HEK293T (cell line): ENCODE measurements around the gene UQCR10.

Experiments
- CTCF ChIA-PET: fragments of 350-600 bp; formaldehyde crosslinking; extraction: SDS; loops from one replicate; lab custom pipeline; 2021; ENCODE audit warnings: antibody characterized with exemption, inconsistent platforms; lab: Yijun Ruan, JAX
- POLR2A ChIA-PET: fragments of 350-600 bp; formaldehyde crosslinking; extraction: SDS; loops from one replicate; lab custom pipeline; 2020; ENCODE audit warnings: antibody characterized with exemption, inconsistent platforms; lab: Yijun Ruan, JAX
- DNase-seq: peaks from one replicate; pipeline ENCODE4 v3.0.0; 2012; ENCODE audit warnings: mixed read lengths; ENCODE audit errors: extremely low spot score
- ARNT ChIP-seq: fragments of 450-650 bp; IDR thresholded peaks from 2 replicates; pipeline ENCODE4 v1.6.1; 2017; ENCODE audit warnings: mild to moderate bottlenecking
- BHLHE40 ChIP-seq: fragments of 450-650 bp; IDR thresholded peaks from 2 replicates; pipeline ENCODE4 v1.6.1; 2016; ENCODE audit warnings: mild to moderate bottlenecking, moderate library complexity, borderline replicate concordance
- CTBP1 ChIP-seq: fragments of 450-650 bp; IDR thresholded peaks from 2 replicates; pipeline ENCODE4 v1.6.1; 2016; ENCODE audit warnings: borderline replicate concordance
- ELF4 ChIP-seq: fragments of 450-650 bp; IDR thresholded peaks from 2 replicates; pipeline ENCODE4 v1.6.1; 2017; ENCODE audit warnings: antibody characterized with exemption
- FOXA1 ChIP-seq: fragments of 450-650 bp; IDR thresholded peaks from 2 replicates; pipeline ENCODE4 v1.6.1; 2016; ENCODE audit warnings: mild to moderate bottlenecking
- FOXK2 ChIP-seq: fragments of 450-650 bp; IDR thresholded peaks from 2 replicates; pipeline ENCODE4 v1.6.1; 2016; ENCODE audit warnings: mild to moderate bottlenecking
- FOXM1 ChIP-seq: fragments of 450-650 bp; IDR thresholded peaks from 2 replicates; pipeline ENCODE4 v1.6.1; 2017; ENCODE audit warnings: mild to moderate bottlenecking, borderline replicate concordance
- HDGF ChIP-seq: fragments of 450-650 bp; IDR thresholded peaks from 2 replicates; pipeline ENCODE4 v1.6.1; 2017; ENCODE audit warnings: antibody characterized with exemption, borderline replicate concordance
- L3MBTL2 ChIP-seq: fragments of 450-650 bp; conservative IDR thresholded peaks from 2 replicates; pipeline ENCODE4 v1.6.1; 2016; ENCODE audit warnings: mild to moderate bottlenecking
- LEF1 ChIP-seq: fragments of 450-650 bp; IDR thresholded peaks from 2 replicates; pipeline ENCODE4 v1.6.1; 2017; ENCODE audit warnings: mild to moderate bottlenecking, borderline replicate concordance
- NFRKB ChIP-seq: fragments of 450-650 bp; IDR thresholded peaks from 2 replicates; pipeline ENCODE4 v1.6.1; 2016; ENCODE audit warnings: mild to moderate bottlenecking, moderate library complexity
- PKNOX1 ChIP-seq: fragments of 450-650 bp; IDR thresholded peaks from 2 replicates; pipeline ENCODE4 v1.6.1; 2016
- SP1 ChIP-seq: fragments of 450-650 bp; IDR thresholded peaks from 2 replicates; pipeline ENCODE4 v1.6.1; 2017
- SUZ12 ChIP-seq: fragments of 450-650 bp; IDR thresholded peaks from 2 replicates; pipeline ENCODE4 v1.6.1; 2016; ENCODE audit warnings: mild to moderate bottlenecking
- TARDBP ChIP-seq: fragments of 450-650 bp; IDR thresholded peaks from 2 replicates; pipeline ENCODE4 v1.6.1; 2016
- ZNF384 ChIP-seq: fragments of 450-650 bp; IDR thresholded peaks from 2 replicates; pipeline ENCODE4 v1.6.1; 2016

The UQCR10 gene

GRCh38 chr22:29747832-29748231 is 19.3 kb upstream of the UQCR10 start:
- ChIA-PET POLR2A (interaction anchor here (1.7 kb wide), 1 partner anchor 19 kb away, joined by 5 read pairs; the partner anchor contains the start of genes UQCR10 and ZMAT5), CTCF (no interaction called here)
- no peak for DNase-seq
- TF ChIP-seq FOXK2 (no peak), L3MBTL2 (no peak), BHLHE40 (no peak), NFRKB (no peak), ZNF384 (no peak), ARNT (no peak), TARDBP (no peak), PKNOX1 (no peak), SP1 (no peak), LEF1 (no peak), ELF4 (no peak)

- ChIA-PET POLR2A (interaction anchor here (1.7 kb wide), 1 partner anchor 18 kb away, joined by 5 read pairs; the partner anchor contains the start of genes UQCR10 and ZMAT5), CTCF (no interaction called here)
- DNase-seq, result no peak
- TF ChIP-seq FOXA1 (no peak), ZNF384 (no peak), FOXM1 (no peak), HDGF (no peak), CTBP1 (no peak)
Observed at GRCh38 chr22:29748248-29748893, 18.8 kb upstream of the UQCR10 start.

GRCh38 chr22:29750029-29750428 is 17.1 kb upstream of the UQCR10 start:
- CTCF ChIA-PET, result no interaction called here
- no peak for TF ChIP-seq L3MBTL2
- TF ChIP-seq HDGF, result no peak
- TF ChIP-seq FOXA1, result no peak
- no peak for TF ChIP-seq FOXM1
- TF ChIP-seq BHLHE40, result no peak
- TF ChIP-seq LEF1, result no peak
- no peak for TF ChIP-seq TARDBP
- TF ChIP-seq NFRKB, result no peak
- no peak for TF ChIP-seq PKNOX1
- no peak for TF ChIP-seq CTBP1
- TF ChIP-seq SP1, result no peak
- no peak for TF ChIP-seq ARNT
- no peak for TF ChIP-seq ZNF384
- POLR2A ChIA-PET, result no interaction called here
- DNase-seq, result no peak

- CTCF ChIA-PET, result interaction anchor here (0.5 to 0.7 kb wide), 2 partner anchors 132 to 159 kb away, joined by 3 read pairs; partner anchors contain the start of gene MTMR3
- POLR2A ChIA-PET, result no interaction called here
- TF ChIP-seq PKNOX1 (no peak), ARNT (no peak), SUZ12 (no peak), FOXK2 (no peak), LEF1 (no peak), NFRKB (no peak), FOXA1 (no peak), FOXM1 (no peak), HDGF (no peak)
- DNase-seq, result no peak
Observed at GRCh38 chr22:29750559-29751538, 16.3 kb upstream of the UQCR10 start.

- POLR2A ChIA-PET, result no interaction called here
- CTCF ChIA-PET, result no interaction called here
- TF ChIP-seq FOXA1 (no peak), ARNT (no peak), CTBP1 (no peak), SP1 (no peak), TARDBP (no peak), HDGF (no peak), FOXM1 (no peak), PKNOX1 (no peak), ELF4 (no peak)
- no peak for DNase-seq
Observed at GRCh38 chr22:29751669-29752068, 15.5 kb upstream of the UQCR10 start.
